HFF-Myc (cell line): ENCODE measurements around the gene NRIP3.

ENCODE experiments used
- DNase-seq: peaks from one replicate; pipeline ENCODE4 v3.0.0-alpha.2; 2011; ENCODE audit warnings: low read depth; ENCODE audit errors: extremely low read depth
- H3K4me3 ChIP-seq: replicated peaks from 2 replicates; pipeline ENCODE4 v1.5.1; 2011; ENCODE audit warnings: low read depth, mild to moderate bottlenecking, control low read depth, low read length
- CTCF ChIP-seq: IDR thresholded peaks from 2 replicates; pipeline ENCODE4 v1.5.1; 2012; ENCODE audit warnings: mild to moderate bottlenecking, low read depth, low read length, control low read depth; ENCODE audit errors: missing control alignments

Gene NRIP3

GRCh38 chr11:9030601-9031000 is 26.8 kb upstream of the NRIP3 start:
- TF ChIP-seq CTCF, result no peak
- DNase-seq, result no peak

GRCh38 chr11:9029422-9029821 is 25.6 kb upstream of the NRIP3 start:
- no peak for TF ChIP-seq CTCF
- H3K4me3 ChIP-seq, result no peak overlapping the region
- DNase-seq, result no peak

More at GRCh38 chr11:9030601-9031000, 26.8 kb upstream of the NRIP3 start:
- no peak overlapping the region for H3K4me3 ChIP-seq

GRCh38 chr11:9028581-9028980 is 24.8 kb upstream of the NRIP3 start:
- no peak overlapping the region for H3K4me3 ChIP-seq
- no peak for DNase-seq
- TF ChIP-seq CTCF, result no peak

- TF ChIP-seq CTCF, result no peak
Observed at GRCh38 chr11:9025101-9025850, 21.5 kb upstream of the NRIP3 start.

GRCh38 chr11:9022961-9023680 is 19.3 kb upstream of the NRIP3 start:
- no peak for DNase-seq
- H3K4me3 ChIP-seq, result no peak overlapping the region
- no peak for TF ChIP-seq CTCF

More at GRCh38 chr11:9025101-9025850, 21.5 kb upstream of the NRIP3 start:
- no peak for DNase-seq
- H3K4me3 ChIP-seq, result no peak overlapping the region

- no peak for DNase-seq
- TF ChIP-seq CTCF, result no peak
- no peak overlapping the region for H3K4me3 ChIP-seq
Observed at GRCh38 chr11:9020916-9021315, 17.1 kb upstream of the NRIP3 start.
